Pulmonary artery endothelial cell (primary cell): Measurements from ENCODE around the gene MCRIP2. TPM values are rescaled to one million over a fixed set of nuclear protein-coding genes. Genes with fewer than 3 reads are reported as not detected.
"Not testable (repeated sequence)": the region's sequence is repeated elsewhere in the genome, so short reads cannot be mapped to it uniquely, and the experiment has no call there.

Experiments used
- DNase-seq: peaks from one replicate; pipeline ENCODE4 v3.0.0-alpha.2; 2011; ENCODE audit warnings: low read depth, low spot score
- total RNA-seq: library from RNA; depleted of rRNA; stranded (reverse); fragments of >200 nt; gene quantifications from 2 replicates; pipeline ENCODE4 v1.2.3, GENCODE V29; 2014

Gene MCRIP2
- total RNA-seq = 14.2 and 22.3 TPM in 2 replicates

GRCh38 chr16:641326-642188 lies at the start of gene MCRIP2:
MCRIP2 (plus strand) TSS chr16:641828; CDS start chr16:641992, 164 bp downstream.
- DNase-seq = no peak

- no peak for DNase-seq
These were observed 49.6 kb upstream of the MCRIP2 start for GRCh38 chr16:591892-592517.

- DNase-seq = no peak
These were observed 48.9 kb upstream of the MCRIP2 start for GRCh38 chr16:592518-593306.

GRCh38 chr16:593406-593805 lies 48.2 kb upstream of the MCRIP2 start:
- DNase-seq = no peak

GRCh38 chr16:593807-594206 lies 47.8 kb upstream of the MCRIP2 start:
- no peak for DNase-seq

- DNase-seq = no peak
These were observed 46.5 kb upstream of the MCRIP2 start for GRCh38 chr16:595094-595528.

- DNase-seq = no peak
These were observed 45.5 kb upstream of the MCRIP2 start for GRCh38 chr16:595942-596735.

GRCh38 chr16:596736-597060 lies 44.9 kb upstream of the MCRIP2 start:
- no peak for DNase-seq

- DNase-seq = not testable (repeated sequence)
These were observed 44.0 kb upstream of the MCRIP2 start for GRCh38 chr16:597655-598054.

- no peak for DNase-seq
These were observed 42.5 kb upstream of the MCRIP2 start for GRCh38 chr16:598823-599739.

- DNase-seq = no peak
These were observed 40.8 kb upstream of the MCRIP2 start for GRCh38 chr16:600781-601180.

- DNase-seq = no peak
These were observed 37.7 kb upstream of the MCRIP2 start for GRCh38 chr16:603933-604332.

GRCh38 chr16:606656-607307 lies 34.8 kb upstream of the MCRIP2 start:
- DNase-seq = no peak

- no peak for DNase-seq
These were observed 33.6 kb upstream of the MCRIP2 start for GRCh38 chr16:608019-608418.

GRCh38 chr16:609316-609715 lies 32.3 kb upstream of the MCRIP2 start:
- no peak for DNase-seq

GRCh38 chr16:609984-610383 lies 31.6 kb upstream of the MCRIP2 start:
- no peak for DNase-seq

GRCh38 chr16:610513-611381 lies 30.9 kb upstream of the MCRIP2 start:
- DNase-seq = no peak

- DNase-seq = no peak
These were observed 26.5 kb upstream of the MCRIP2 start for GRCh38 chr16:615122-615521.
